Epithelial cell of proximal tubule (primary cell): ENCODE data around the gene FANCI. TPM values are rescaled to one million over a fixed set of nuclear protein-coding genes. Genes with fewer than 3 reads are reported as not detected.

Experiments
- DNase-seq: peaks from one replicate; pipeline ENCODE4 v3.0.0-alpha.2; 2011; ENCODE audit warnings: low read depth
- H3K4me3 ChIP-seq: 2 replicates; pipeline ENCODE4 v1.5.1; 2011; ENCODE audit warnings: low read depth, mild to moderate bottlenecking, low read length
- total RNA-seq: library from RNA; depleted of rRNA; stranded (reverse); fragments of >200 nt; gene quantifications from 2 replicates; pipeline ENCODE4 v1.2.3, GENCODE V29; 2015
- TF ChIP-seq, protein P1 (sequence below): conservative IDR thresholded peaks from 2 replicates; pipeline ENCODE4 v1.5.1; 2012; ENCODE audit warnings: low read depth, mild to moderate bottlenecking, low read length

FANCI gene
- total RNA-seq, 1 donor from 2014 or later = 49.4 TPM

DNA sequence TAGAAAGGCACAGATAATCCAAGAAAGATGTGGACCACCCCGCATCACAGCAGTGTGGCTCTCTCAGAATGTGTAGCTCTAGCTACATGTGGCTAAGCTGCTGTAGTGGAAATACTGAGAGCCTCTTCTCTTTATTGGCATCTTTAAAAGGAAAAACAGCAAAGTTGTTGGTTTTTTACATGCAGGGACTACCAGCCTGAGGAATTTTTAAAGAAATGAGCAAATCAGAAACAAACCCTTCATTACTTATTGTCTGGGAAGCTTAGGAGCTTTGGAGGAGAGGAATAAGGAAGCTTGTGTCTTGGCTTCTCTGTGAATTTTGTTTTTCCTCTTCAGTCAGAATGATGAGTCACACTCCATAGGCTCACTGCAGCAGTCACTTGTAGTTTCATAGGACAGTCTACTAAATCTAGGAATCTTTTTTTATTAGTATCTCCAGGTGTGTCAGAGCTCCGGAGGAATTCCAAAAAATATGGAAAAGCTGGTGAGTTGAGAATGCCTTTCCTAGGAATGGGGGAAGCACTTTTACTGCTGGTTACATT lies 63.3 kb downstream of the FANCI start:
- no peak for DNase-seq
- TF ChIP-seq, protein P1, sequence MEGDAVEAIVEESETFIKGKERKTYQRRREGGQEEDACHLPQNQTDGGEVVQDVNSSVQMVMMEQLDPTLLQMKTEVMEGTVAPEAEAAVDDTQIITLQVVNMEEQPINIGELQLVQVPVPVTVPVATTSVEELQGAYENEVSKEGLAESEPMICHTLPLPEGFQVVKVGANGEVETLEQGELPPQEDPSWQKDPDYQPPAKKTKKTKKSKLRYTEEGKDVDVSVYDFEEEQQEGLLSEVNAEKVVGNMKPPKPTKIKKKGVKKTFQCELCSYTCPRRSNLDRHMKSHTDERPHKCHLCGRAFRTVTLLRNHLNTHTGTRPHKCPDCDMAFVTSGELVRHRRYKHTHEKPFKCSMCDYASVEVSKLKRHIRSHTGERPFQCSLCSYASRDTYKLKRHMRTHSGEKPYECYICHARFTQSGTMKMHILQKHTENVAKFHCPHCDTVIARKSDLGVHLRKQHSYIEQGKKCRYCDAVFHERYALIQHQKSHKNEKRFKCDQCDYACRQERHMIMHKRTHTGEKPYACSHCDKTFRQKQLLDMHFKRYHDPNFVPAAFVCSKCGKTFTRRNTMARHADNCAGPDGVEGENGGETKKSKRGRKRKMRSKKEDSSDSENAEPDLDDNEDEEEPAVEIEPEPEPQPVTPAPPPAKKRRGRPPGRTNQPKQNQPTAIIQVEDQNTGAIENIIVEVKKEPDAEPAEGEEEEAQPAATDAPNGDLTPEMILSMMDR = no peak
- H3K4me3 ChIP-seq = no peak overlapping the region

DNA sequence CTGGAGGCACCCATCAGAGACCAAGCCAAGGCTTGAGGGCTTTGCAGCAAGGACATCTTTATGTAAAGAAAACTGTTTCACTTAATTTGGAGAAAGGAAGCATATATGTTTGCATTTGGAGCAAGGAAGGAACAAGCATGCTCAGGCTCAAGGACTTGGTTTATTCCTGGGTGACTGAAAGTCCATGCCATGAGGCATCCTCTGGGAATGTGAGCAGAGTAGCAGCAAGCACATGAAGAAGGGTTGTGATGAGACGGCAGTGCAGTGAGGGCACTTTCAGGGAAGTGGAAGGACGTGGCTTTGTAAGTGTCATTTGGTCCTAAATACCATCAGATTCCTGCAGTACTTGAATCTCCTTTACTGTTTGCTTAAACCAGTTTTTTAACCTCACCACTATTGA lies 64.0 kb downstream of the FANCI start:
- no peak for DNase-seq
- TF ChIP-seq, protein P1 = no peak
- H3K4me3 ChIP-seq = no peak overlapping the region

DNA sequence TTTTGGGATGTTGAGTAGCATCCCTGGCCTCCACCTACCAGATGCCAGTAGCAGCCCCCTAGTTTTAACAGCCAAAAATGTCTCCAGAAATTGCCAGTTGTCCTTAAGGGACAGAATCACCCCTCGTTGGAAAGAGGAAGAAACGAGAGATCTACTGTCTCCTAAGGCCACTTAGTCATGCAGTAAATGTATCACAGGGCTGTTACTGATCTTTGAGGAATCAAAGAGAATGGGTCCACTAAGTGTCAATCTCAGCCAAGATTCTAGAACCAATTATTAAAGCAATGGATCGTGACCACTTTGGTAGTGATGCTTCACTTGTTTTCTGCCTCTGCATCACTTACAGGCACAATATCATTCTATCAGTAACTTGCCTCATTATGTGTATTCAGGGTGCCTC lies 64.5 kb downstream of the FANCI start:
- H3K4me3 ChIP-seq = no peak overlapping the region
- TF ChIP-seq, protein P1 = no peak
- no peak for DNase-seq

DNA sequence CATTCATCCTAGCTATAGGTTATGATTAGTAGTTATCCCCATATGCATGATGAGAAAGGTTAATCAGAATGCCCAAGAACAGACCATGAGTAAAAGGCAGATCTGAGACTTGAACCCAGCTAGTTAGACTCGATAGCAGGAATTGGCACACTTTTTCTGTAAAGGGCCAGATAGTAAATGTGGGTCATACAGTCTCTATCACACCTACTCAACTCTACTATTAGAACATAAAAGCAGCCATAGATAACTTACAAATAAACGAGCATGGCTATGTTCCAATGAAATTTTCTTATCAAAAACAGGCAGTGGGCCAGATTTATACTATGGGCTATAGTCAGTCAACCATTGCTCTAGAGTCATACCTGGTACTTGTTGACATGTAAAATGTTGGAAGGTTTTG lies 66.2 kb downstream of the FANCI start:
- no peak overlapping the region for H3K4me3 ChIP-seq
- no peak for DNase-seq
- TF ChIP-seq, protein P1 = no peak

DNA sequence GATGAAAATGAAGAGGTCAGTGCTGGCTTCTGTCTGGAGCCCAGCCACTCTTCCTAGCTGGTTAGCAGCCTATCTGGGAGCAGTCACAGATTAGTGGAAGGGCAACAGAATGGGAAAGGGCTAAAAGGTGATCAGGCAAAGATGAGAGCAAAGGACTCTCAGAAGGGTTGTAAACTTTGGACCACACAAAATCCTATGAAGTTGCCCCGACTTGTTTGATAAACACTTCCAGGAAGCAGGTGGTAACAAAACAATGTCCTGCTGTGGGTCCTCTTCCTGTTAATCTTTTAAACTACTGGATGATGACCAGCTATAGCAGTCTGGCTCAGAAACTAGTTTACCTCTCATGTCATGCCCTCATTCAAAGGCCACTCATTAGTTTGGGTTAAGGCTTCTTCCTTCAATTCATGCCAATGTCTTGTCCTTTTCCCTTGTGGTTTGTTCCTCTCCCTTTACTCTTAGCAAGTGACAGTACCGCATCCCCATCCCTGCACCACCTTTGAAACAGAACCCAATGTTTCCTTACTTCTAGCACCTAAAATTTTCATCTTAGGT lies 71.7 kb downstream of the FANCI start:
- DNase-seq = no peak
- H3K4me3 ChIP-seq = no peak overlapping the region
- TF ChIP-seq, protein P1 = no peak

DNA sequence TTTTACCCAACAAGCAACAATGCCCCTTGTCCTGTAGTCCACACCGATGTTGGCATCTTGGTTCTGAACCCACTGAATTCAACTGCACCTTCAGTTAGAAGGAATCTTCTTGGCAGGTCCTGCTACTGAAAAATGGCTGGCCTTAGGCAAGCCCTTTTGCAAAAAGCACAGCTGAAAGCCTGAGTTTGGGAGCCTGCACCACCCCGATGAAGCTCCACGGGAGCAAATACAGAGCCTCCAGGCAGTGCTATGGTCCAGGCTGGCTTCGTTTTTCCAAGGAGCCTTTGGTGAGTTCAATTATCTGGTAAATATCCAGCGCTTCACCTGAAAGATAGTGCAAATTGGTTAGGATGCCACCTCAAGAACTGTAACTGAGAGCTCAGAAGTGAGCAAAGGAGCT lies 72.7 kb downstream of the FANCI start:
- no peak for DNase-seq
- no peak overlapping the region for H3K4me3 ChIP-seq
- TF ChIP-seq, protein P1 = no peak

DNA sequence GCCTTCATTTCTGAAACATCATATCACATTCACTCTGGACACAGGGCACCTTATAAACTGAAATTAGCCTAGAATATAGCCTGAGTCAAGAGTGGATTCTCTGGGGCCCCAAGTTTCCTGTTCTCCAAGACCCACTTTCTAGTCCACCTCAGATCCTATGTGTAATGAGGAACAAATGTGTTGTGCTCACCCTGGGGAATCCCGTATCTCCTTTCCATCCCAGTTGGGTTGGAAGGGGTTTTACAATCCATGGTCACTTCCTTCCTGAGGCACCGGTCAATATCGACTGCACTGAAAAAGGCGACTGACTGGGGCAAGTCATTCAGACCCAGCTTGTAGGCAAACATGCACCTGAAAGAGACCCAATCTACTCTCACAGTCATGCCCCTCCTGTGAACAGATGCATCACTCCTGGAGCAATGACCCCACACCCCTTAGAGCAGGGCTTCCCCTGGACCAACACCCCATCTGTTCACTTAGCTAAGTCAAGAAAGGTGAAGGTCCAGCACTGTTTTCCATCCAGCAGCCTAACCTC lies 73.5 kb downstream of the FANCI start:
- TF ChIP-seq, protein P1 = no peak
- H3K4me3 ChIP-seq = no peak overlapping the region
- no peak for DNase-seq
